IMR-90 (cell line): Measurements from ENCODE around the gene DNTTIP2. TPM values are rescaled to one million over a fixed set of nuclear protein-coding genes. Genes with fewer than 3 reads are reported as not detected.

Source experiments
- ATAC-seq: fragments of 200-7000 bp; cut with Tn5 transposase; 2 replicates; pipeline ENCODE4 v1.9.1; 2020; ENCODE audit warnings: low read depth, mild to moderate bottlenecking, moderate library complexity
- BruUV-seq: library from RNA; stranded (reverse); fragments of 400-500 nt; replicated peaks from 2 replicates; lab custom pipeline; 2021; lab: Mats Ljungman, UMichigan
- CTCF ChIA-PET: fragments of 300-600 bp; formaldehyde crosslinking; extraction: SDS; loops from one replicate; lab custom pipeline; 2021; ENCODE audit warnings: antibody characterized with exemption; lab: Yijun Ruan, JAX
- POLR2A ChIA-PET: fragments of 300-600 bp; sonication (Branson Sonifier 250); formaldehyde crosslinking; loops from one replicate; lab custom pipeline; 2022; ENCODE audit warnings: antibody characterized with exemption; ENCODE audit not compliant: unreplicated experiment; lab: Charles Lee
- DNase-seq: peaks from one replicate; pipeline ENCODE4 v3.0.0; 2013
- H2AFZ ChIP-seq: replicated peaks from 2 replicates; pipeline ENCODE3; 2013; ENCODE audit warnings: low read length, mild to moderate bottlenecking; ENCODE audit not compliant: poor library complexity
- H2AK5ac ChIP-seq: 2 replicates; pipeline ENCODE4 v1.6.1; 2013; ENCODE audit warnings: low read depth, low read length, inconsistent platforms
- H2AK9ac ChIP-seq: replicated peaks from 2 replicates; pipeline ENCODE3; 2013; ENCODE audit warnings: mild to moderate bottlenecking, low read depth, low read length, moderate library complexity; ENCODE audit not compliant: poor library complexity
- H2BK120ac ChIP-seq: 2 replicates; pipeline ENCODE4 v1.6.1; 2013; ENCODE audit warnings: low read depth, low read length, inconsistent platforms
- H2BK15ac ChIP-seq: 3 replicates; pipeline ENCODE4 v1.6.1; 2013; ENCODE audit warnings: low read depth, low read length, inconsistent platforms
- H2BK20ac ChIP-seq: 2 replicates; pipeline ENCODE4 v1.6.1; 2013; ENCODE audit warnings: low read depth, mild to moderate bottlenecking, inconsistent platforms, low read length, moderate library complexity
- H2BK5ac ChIP-seq: 2 replicates; pipeline ENCODE4 v1.6.1; 2013; ENCODE audit warnings: mild to moderate bottlenecking, low read depth, low read length, inconsistent platforms; ENCODE audit not compliant: poor library complexity, severe bottlenecking
- H3K14ac ChIP-seq: replicated peaks from 2 replicates; pipeline ENCODE4 v1.6.1; 2013; ENCODE audit warnings: low read depth, low read length, inconsistent platforms
- H3K18ac ChIP-seq: 2 replicates; pipeline ENCODE4 v1.6.1; 2013; ENCODE audit warnings: low read depth, low read length, control low read depth
- H3K23ac ChIP-seq: 2 replicates; pipeline ENCODE4 v1.6.1; 2013; ENCODE audit warnings: low read depth, low read length, inconsistent platforms
- H3K27ac ChIP-seq: 2 replicates; pipeline ENCODE4 v1.5.1; 2013; ENCODE audit warnings: mild to moderate bottlenecking, control low read depth, low read length; ENCODE audit not compliant: insufficient read depth
- H3K27me3 ChIP-seq: 2 replicates; pipeline ENCODE4 v1.6.1; 2013; ENCODE audit warnings: low read length; ENCODE audit not compliant: control insufficient read depth, insufficient read depth
- H3K36me3 ChIP-seq: 2 replicates; pipeline ENCODE4 v1.6.1; 2013; ENCODE audit warnings: low read length, mixed read lengths; ENCODE audit not compliant: control insufficient read depth, insufficient read depth
- H3K4ac ChIP-seq: 2 replicates; pipeline ENCODE4 v1.6.1; 2013; ENCODE audit warnings: low read depth, low read length, inconsistent platforms
- H3K4me1 ChIP-seq: 2 replicates; pipeline ENCODE4 v1.6.1; 2013; ENCODE audit warnings: low read length, mixed read lengths; ENCODE audit not compliant: control insufficient read depth, insufficient read depth
- H3K4me2 ChIP-seq: 2 replicates; pipeline ENCODE4 v1.6.1; 2013; ENCODE audit warnings: low read depth, mild to moderate bottlenecking, control low read depth, low read length, moderate library complexity
- H3K4me3 ChIP-seq: 2 replicates; pipeline ENCODE4 v1.5.1; 2013; ENCODE audit warnings: low read depth, mild to moderate bottlenecking, control low read depth, low read length, moderate library complexity; ENCODE audit not compliant: insufficient read depth
- H3K56ac ChIP-seq: 2 replicates; pipeline ENCODE4 v1.6.1; 2013; ENCODE audit warnings: low read length, inconsistent platforms; ENCODE audit not compliant: insufficient read depth; ENCODE audit errors: extremely low read depth
- H3K79me1 ChIP-seq, 2 experiments: 2 replicates each; pipeline ENCODE4 v1.6.1; 2013; ENCODE audit warnings: low read length in 2 of 2, inconsistent platforms in 1 of 2, low read depth in 1 of 2
- H3K9ac ChIP-seq: 2 replicates; pipeline ENCODE4 v1.6.1; 2013; ENCODE audit warnings: low read depth, low read length, control low read depth
- H3K9me1 ChIP-seq: 2 replicates; pipeline ENCODE4 v1.6.1; 2013; ENCODE audit warnings: low read length, inconsistent platforms; ENCODE audit not compliant: insufficient read depth
- H3K9me3 ChIP-seq: 2 replicates; pipeline ENCODE4 v1.6.1; 2013; ENCODE audit warnings: low read length; ENCODE audit not compliant: control insufficient read depth, insufficient read depth
- H4K20me1 ChIP-seq: 2 replicates; pipeline ENCODE4 v1.6.1; 2013; ENCODE audit warnings: low read length, inconsistent platforms; ENCODE audit not compliant: insufficient read depth
- H4K5ac ChIP-seq: 2 replicates; pipeline ENCODE4 v1.6.1; 2013; ENCODE audit warnings: mild to moderate bottlenecking, low read depth, low read length, control low read depth
- H4K8ac ChIP-seq, 2 experiments: 2 replicates each; pipeline ENCODE4 v1.6.1; 2013; ENCODE audit warnings: low read depth in 2 of 2, low read length in 2 of 2, control low read depth in 1 of 2, inconsistent platforms in 1 of 2
- H4K91ac ChIP-seq: 2 replicates; pipeline ENCODE4 v1.6.1; 2013; ENCODE audit warnings: low read depth, low read length, inconsistent platforms; ENCODE audit not compliant: insufficient read depth
- BHLHE40 ChIP-seq: fragments of 150-350 bp; IDR thresholded peaks from 2 replicates; pipeline ENCODE4 v1.6.1; 2016; ENCODE audit warnings: mild to moderate bottlenecking, low read depth, low read length
- CEBPB ChIP-seq: IDR thresholded peaks from 2 replicates; pipeline ENCODE4 v1.6.1; 2012; ENCODE audit warnings: low read depth, low read length, improper control_type of control experiment
- CHD1 ChIP-seq: IDR thresholded peaks from 2 replicates; pipeline ENCODE4 v1.6.1; 2012; ENCODE audit warnings: low read depth, low read length, improper control_type of control experiment
- FOS ChIP-seq: fragments of 150-350 bp; IDR thresholded peaks from 2 replicates; pipeline ENCODE4 v1.6.1; 2016; ENCODE audit warnings: low read depth, low read length
- MAFK ChIP-seq: IDR thresholded peaks from 2 replicates; pipeline ENCODE4 v1.6.1; 2012; ENCODE audit warnings: low read depth, low read length, improper control_type of control experiment
- MAZ ChIP-seq: IDR thresholded peaks from 2 replicates; pipeline ENCODE4 v1.6.1; 2012; ENCODE audit warnings: low read depth, mild to moderate bottlenecking, low read length, improper control_type of control experiment, moderate library complexity, borderline replicate concordance
- MXI1 ChIP-seq: IDR thresholded peaks from 2 replicates; pipeline ENCODE4 v1.6.1; 2012; ENCODE audit warnings: low read depth, mild to moderate bottlenecking, low read length, moderate library complexity, borderline replicate concordance
- NFE2L2 ChIP-seq: fragments of 150-350 bp; IDR thresholded peaks from 2 replicates; pipeline ENCODE4 v1.6.1; 2016; ENCODE audit warnings: low read depth, mild to moderate bottlenecking, low read length
- POLR2A ChIP-seq: IDR thresholded peaks from 2 replicates; pipeline ENCODE4 v1.6.1; 2012; ENCODE audit warnings: mild to moderate bottlenecking, low read depth, low read length
- RAD21 ChIP-seq: IDR thresholded peaks from 2 replicates; pipeline ENCODE4 v1.6.1; 2012; ENCODE audit warnings: low read length, improper control_type of control experiment
- RCOR1 ChIP-seq: IDR thresholded peaks from 2 replicates; pipeline ENCODE4 v1.6.1; 2012; ENCODE audit warnings: mild to moderate bottlenecking, low read length, improper control_type of control experiment; ENCODE audit not compliant: insufficient replicate concordance
- RFX5 ChIP-seq: IDR thresholded peaks from 2 replicates; pipeline ENCODE4 v1.8.0; 2012; ENCODE audit warnings: low read depth, mild to moderate bottlenecking, low read length, moderate library complexity
- SMC3 ChIP-seq: fragments of 150-350 bp; IDR thresholded peaks from 2 replicates; pipeline ENCODE4 v1.6.1; 2016; ENCODE audit warnings: low read depth, mild to moderate bottlenecking, antibody characterized with exemption, low read length, moderate library complexity
- WGBS, 2 experiments: methylation state at CpG; one replicate each; pipeline versions ENCODE4 v1.1.5 to v1.1.7; 2013; ENCODE audit warnings: missing lambda C conversion rate in 2 of 2; ENCODE audit not compliant: insufficient read length in 1 of 2; ENCODE audit errors: extremely low coverage in 2 of 2; 5-methylcytosine and 5-hydroxymethylcytosine counted together
- dilution Hi-C: fragments of 300-500 bp; cut with HindIII; formaldehyde crosslinking; loops from one replicate; pipeline ENCODE4 v1.14.3; 2018; ENCODE audit warnings: low sequenced_read_pairs; ENCODE audit not compliant: unreplicated experiment
- in situ Hi-C: fragments of 300-500 bp; cut with MboI; formaldehyde crosslinking; loops from 3 replicates; pipeline ENCODE4 v1.14.3; 2019; ENCODE audit warnings: low sequenced_read_pairs, inconsistent platforms, mixed read lengths
- intact Hi-C: fragments of 100-400 bp; cut with micrococcal nuclease; formaldehyde crosslinking; loops from 2 replicates; pipeline ENCODE4 v1.10.0; 2022
- polyA plus RNA-seq, 3 experiments: library from polyadenylated mRNA; depleted of rRNA; stranded (reverse); fragments of >200 nt; gene quantifications; 2 replicates each; pipeline ENCODE4 v1.2.3, GENCODE V29; 2012; ENCODE audit warnings: low replicate concordance in 1 of 3
- total RNA-seq: library from RNA; depleted of rRNA; stranded (reverse); fragments of >200 nt; gene quantifications from 2 replicates; pipeline ENCODE4 v1.2.3, GENCODE V29; 2012
- TF ChIP-seq, protein P1 (sequence below): fragments of 150-350 bp; IDR thresholded peaks from 2 replicates; pipeline ENCODE4 v1.6.1; 2017; ENCODE audit warnings: mild to moderate bottlenecking, antibody characterized with exemption, low read length, low read depth
- TF ChIP-seq, protein P2 (sequence below): fragments of 150-350 bp; IDR thresholded peaks from 2 replicates; pipeline ENCODE4 v1.6.1; 2016; ENCODE audit warnings: low read depth, mild to moderate bottlenecking, low read length, moderate library complexity, borderline replicate concordance
- TF ChIP-seq, protein P3 (sequence below): conservative IDR thresholded peaks from 2 replicates; pipeline ENCODE4 v1.5.1; 2012; ENCODE audit warnings: mild to moderate bottlenecking, low read depth, low read length, improper control_type of control experiment

DNTTIP2 gene
- total and polyA plus RNA-seq, 2 of the 4 experiments (the other 2 are of a cell fraction): 14.2 to 24.4 TPM

DNA sequence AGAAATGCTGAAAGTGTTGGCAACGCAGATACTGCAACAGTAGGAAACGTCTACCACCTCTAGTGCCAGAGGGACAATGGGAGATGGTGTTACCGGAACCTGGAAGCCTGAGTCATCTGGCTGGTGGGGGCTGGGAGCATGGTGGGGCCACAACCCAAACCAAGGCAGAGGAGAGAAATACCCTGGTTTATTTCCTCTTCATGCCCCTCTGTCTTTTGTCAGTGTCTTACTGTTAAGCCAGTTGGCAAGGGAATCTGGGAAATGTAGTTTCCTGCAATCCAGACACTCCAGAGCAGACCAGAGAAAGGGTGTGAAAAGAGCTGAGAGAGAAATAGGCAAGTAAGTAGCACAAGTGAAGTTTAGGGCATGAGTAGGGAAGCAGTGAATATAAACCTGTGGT lies 14.8 kb downstream of the DNTTIP2 start:
- Histone ChIP-seq H3K4me2 (no peak overlapping the region), H3K27ac (no peak overlapping the region), H3K27me3 (peaks cover 2% of the 10 kb centered on the region), H4K8ac (no peak overlapping the region), H3K56ac (no peak overlapping the region), H3K18ac (no peak overlapping the region), H3K9me3 (no peaks in the 10 kb centered on the region), H4K5ac (no peak overlapping the region), H2AK9ac (no peak overlapping the region), H2BK15ac (no peak overlapping the region), H4K20me1 (no peaks in the 10 kb centered on the region), H4K91ac (no peak overlapping the region), H3K4me1 (no peaks in the 10 kb centered on the region), H2AK5ac (no peak overlapping the region), H3K14ac (no peak overlapping the region), H2AFZ (no peak overlapping the region), H3K9me1 (no peaks in the 10 kb centered on the region), H3K36me3 (peaks cover 7% of the 10 kb centered on the region), H2BK120ac (no peak overlapping the region), H3K9ac (no peak overlapping the region), H2BK20ac (no peak overlapping the region), H2BK5ac (no peak overlapping the region), H3K4me3 (no peak overlapping the region), H3K79me1 (no peaks in the 10 kb centered on the region), H3K23ac (no peak overlapping the region), H3K4ac (no peak overlapping the region)
- dilution Hi-C loops (no loop called here), intact Hi-C loops (no loop called here), in situ Hi-C loops (loop anchor here (25.0 kb wide), 1 partner anchor 852 kb away; no protein-coding TSS in a partner anchor)
- no TSS peak for BruUV-seq
- TF ChIP-seq, protein P1, sequence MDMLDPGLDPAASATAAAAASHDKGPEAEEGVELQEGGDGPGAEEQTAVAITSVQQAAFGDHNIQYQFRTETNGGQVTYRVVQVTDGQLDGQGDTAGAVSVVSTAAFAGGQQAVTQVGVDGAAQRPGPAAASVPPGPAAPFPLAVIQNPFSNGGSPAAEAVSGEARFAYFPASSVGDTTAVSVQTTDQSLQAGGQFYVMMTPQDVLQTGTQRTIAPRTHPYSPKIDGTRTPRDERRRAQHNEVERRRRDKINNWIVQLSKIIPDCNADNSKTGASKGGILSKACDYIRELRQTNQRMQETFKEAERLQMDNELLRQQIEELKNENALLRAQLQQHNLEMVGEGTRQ: no peak
- TF ChIP-seq NFE2L2 (no peak), RFX5 (no peak), MXI1 (no peak), FOS (no peak), MAFK (no peak), CEBPB (no peak), BHLHE40 (no peak), RAD21 (no peak), CHD1 (no peak), MAZ (no peak), SMC3 (no peak), POLR2A (no peak), RCOR1 (no peak)
- TF ChIP-seq, protein P2, sequence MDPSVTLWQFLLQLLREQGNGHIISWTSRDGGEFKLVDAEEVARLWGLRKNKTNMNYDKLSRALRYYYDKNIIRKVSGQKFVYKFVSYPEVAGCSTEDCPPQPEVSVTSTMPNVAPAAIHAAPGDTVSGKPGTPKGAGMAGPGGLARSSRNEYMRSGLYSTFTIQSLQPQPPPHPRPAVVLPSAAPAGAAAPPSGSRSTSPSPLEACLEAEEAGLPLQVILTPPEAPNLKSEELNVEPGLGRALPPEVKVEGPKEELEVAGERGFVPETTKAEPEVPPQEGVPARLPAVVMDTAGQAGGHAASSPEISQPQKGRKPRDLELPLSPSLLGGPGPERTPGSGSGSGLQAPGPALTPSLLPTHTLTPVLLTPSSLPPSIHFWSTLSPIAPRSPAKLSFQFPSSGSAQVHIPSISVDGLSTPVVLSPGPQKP: no peak
- TF ChIP-seq, protein P3, sequence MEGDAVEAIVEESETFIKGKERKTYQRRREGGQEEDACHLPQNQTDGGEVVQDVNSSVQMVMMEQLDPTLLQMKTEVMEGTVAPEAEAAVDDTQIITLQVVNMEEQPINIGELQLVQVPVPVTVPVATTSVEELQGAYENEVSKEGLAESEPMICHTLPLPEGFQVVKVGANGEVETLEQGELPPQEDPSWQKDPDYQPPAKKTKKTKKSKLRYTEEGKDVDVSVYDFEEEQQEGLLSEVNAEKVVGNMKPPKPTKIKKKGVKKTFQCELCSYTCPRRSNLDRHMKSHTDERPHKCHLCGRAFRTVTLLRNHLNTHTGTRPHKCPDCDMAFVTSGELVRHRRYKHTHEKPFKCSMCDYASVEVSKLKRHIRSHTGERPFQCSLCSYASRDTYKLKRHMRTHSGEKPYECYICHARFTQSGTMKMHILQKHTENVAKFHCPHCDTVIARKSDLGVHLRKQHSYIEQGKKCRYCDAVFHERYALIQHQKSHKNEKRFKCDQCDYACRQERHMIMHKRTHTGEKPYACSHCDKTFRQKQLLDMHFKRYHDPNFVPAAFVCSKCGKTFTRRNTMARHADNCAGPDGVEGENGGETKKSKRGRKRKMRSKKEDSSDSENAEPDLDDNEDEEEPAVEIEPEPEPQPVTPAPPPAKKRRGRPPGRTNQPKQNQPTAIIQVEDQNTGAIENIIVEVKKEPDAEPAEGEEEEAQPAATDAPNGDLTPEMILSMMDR: no peak
- ATAC-seq: no peak
- WGBS, 2 experiments: 80% methylated on average over 1 of the region's 3 CpGs; no CpG with 5 or more reads in 1 of the 2 experiments
- CTCF ChIA-PET: no interaction called here
- POLR2A ChIA-PET: no interaction called here
- no peak for DNase-seq
